Measurements from ENCODE around the gene AMOTL1.

Gene AMOTL1

GRCh38 chr11:94876222-94876621 lies 108.1 kb downstream of the AMOTL1 start:
- no peak for DNase-seq (ENCODE audit: low read depth)
- TF ChIP-seq CTCF (conservative IDR thresholded peaks at IDR 0.05; ENCODE audit: low read depth, low read length), result no peak

GRCh38 chr11:94876645-94877442 lies 108.7 kb downstream of the AMOTL1 start:
- TF ChIP-seq CTCF (conservative IDR thresholded peaks at IDR 0.05; ENCODE audit: low read depth, low read length), result peak; percentile 50
- DNase-seq (ENCODE audit: low read depth), result peak; percentile 99
- no peak overlapping the region for H3K4me3 ChIP-seq (ENCODE audit: low read depth, low read length)

More at GRCh38 chr11:94876222-94876621, 108.1 kb downstream of the AMOTL1 start:
- H3K4me3 ChIP-seq (ENCODE audit: low read depth, low read length), result no peak overlapping the region

- peak; percentile 69 for DNase-seq (ENCODE audit: low read depth)
- no peak for TF ChIP-seq CTCF (conservative IDR thresholded peaks at IDR 0.05; ENCODE audit: low read depth, low read length)
- H3K4me3 ChIP-seq (ENCODE audit: low read depth, low read length), result no peak overlapping the region
Observed at GRCh38 chr11:94877443-94878200, 109.5 kb downstream of the AMOTL1 start.

GRCh38 chr11:94879006-94879405 lies 110.8 kb downstream of the AMOTL1 start:
- H3K4me3 ChIP-seq (ENCODE audit: low read depth, low read length), result no peak overlapping the region
- DNase-seq (ENCODE audit: low read depth), result no peak
- TF ChIP-seq CTCF (conservative IDR thresholded peaks at IDR 0.05; ENCODE audit: low read depth, low read length), result no peak

GRCh38 chr11:94880216-94880615 lies 112.1 kb downstream of the AMOTL1 start:
- no peak for DNase-seq (ENCODE audit: low read depth)
- no peak overlapping the region for H3K4me3 ChIP-seq (ENCODE audit: low read depth, low read length)
- TF ChIP-seq CTCF (conservative IDR thresholded peaks at IDR 0.05; ENCODE audit: low read depth, low read length), result no peak

- TF ChIP-seq CTCF (conservative IDR thresholded peaks at IDR 0.05; ENCODE audit: low read depth, low read length), result no peak
- DNase-seq (ENCODE audit: low read depth), result no peak
- H3K4me3 ChIP-seq (ENCODE audit: low read depth, low read length), result no peak overlapping the region
Observed at GRCh38 chr11:94882931-94883330, 114.8 kb downstream of the AMOTL1 start.
